ENCODE measurements around the gene TGM3. TPM values are rescaled to one million over a fixed set of nuclear protein-coding genes. Genes with fewer than 3 reads are reported as not detected.

TGM3 gene
- total and polyA plus RNA-seq, 2 experiments from 2014 or later: 0.08 TPM; not detected in 1

DNA sequence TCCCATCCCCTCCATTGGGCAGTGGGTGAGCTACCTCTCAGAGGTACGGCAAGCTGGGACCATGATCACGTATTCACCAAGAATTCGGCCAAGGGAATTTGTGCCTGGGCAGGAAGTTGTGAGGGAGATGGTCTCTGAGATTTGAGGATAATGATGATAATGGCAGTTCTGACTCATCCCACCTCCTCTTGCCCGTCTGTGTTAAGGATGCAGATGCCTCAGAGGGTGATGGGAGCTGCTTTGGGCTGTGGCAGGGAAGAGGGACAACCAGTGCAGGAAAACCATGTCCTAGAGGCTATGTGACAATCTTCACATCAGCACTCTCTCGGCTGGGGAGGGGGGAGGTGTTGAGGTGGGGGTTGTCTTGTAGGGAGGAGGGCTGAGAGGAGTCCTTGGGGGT lies 89.2 kb downstream of the TGM3 start:
- no peaks in the 10 kb centered on the region for H3F3A ChIP-seq (replicated peaks; ENCODE audit: low read depth)
- Mint-ChIP-seq H3K27me3 (ENCODE audit: insufficient read depth, low read depth, poor library complexity) (peaks cover 3% of the 10 kb centered on the region), H3K27ac (no peak overlapping the region), H3K4me1 (peaks cover 7% of the 10 kb centered on the region), H3K4me3 (no peak overlapping the region), H3K9me3 (peaks cover 4% of the 10 kb centered on the region; the same call in 1 of the 3 replicates), H3K36me3 (ENCODE audit: low read depth) (no peaks in the 10 kb centered on the region)
- H4K20me1 ChIP-seq (replicated peaks; ENCODE audit: insufficient read depth): no peaks in the 10 kb centered on the region
- TF ChIP-seq POLR2AphosphoS5 (IDR thresholded peaks at IDR 0.05; ENCODE audit: low read depth) (no peak), ZNF114 (CRISPR knock-in tag; IDR thresholded peaks at IDR 0.05) (no peak), EZH2 (IDR thresholded peaks at IDR 0.05; ENCODE audit: low read depth, unreplicated experiment) (no peak), NANOG (IDR thresholded peaks at IDR 0.05; ENCODE audit: borderline replicate concordance) (no peak), EZH2phosphoT487 (IDR thresholded peaks at IDR 0.05; ENCODE audit: unreplicated experiment) (no peak)
- TF ChIP-seq, protein P1, sequence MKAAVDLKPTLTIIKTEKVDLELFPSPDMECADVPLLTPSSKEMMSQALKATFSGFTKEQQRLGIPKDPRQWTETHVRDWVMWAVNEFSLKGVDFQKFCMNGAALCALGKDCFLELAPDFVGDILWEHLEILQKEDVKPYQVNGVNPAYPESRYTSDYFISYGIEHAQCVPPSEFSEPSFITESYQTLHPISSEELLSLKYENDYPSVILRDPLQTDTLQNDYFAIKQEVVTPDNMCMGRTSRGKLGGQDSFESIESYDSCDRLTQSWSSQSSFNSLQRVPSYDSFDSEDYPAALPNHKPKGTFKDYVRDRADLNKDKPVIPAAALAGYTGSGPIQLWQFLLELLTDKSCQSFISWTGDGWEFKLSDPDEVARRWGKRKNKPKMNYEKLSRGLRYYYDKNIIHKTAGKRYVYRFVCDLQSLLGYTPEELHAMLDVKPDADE (IDR thresholded peaks at IDR 0.05): no peak
- TF ChIP-seq, protein P2, sequence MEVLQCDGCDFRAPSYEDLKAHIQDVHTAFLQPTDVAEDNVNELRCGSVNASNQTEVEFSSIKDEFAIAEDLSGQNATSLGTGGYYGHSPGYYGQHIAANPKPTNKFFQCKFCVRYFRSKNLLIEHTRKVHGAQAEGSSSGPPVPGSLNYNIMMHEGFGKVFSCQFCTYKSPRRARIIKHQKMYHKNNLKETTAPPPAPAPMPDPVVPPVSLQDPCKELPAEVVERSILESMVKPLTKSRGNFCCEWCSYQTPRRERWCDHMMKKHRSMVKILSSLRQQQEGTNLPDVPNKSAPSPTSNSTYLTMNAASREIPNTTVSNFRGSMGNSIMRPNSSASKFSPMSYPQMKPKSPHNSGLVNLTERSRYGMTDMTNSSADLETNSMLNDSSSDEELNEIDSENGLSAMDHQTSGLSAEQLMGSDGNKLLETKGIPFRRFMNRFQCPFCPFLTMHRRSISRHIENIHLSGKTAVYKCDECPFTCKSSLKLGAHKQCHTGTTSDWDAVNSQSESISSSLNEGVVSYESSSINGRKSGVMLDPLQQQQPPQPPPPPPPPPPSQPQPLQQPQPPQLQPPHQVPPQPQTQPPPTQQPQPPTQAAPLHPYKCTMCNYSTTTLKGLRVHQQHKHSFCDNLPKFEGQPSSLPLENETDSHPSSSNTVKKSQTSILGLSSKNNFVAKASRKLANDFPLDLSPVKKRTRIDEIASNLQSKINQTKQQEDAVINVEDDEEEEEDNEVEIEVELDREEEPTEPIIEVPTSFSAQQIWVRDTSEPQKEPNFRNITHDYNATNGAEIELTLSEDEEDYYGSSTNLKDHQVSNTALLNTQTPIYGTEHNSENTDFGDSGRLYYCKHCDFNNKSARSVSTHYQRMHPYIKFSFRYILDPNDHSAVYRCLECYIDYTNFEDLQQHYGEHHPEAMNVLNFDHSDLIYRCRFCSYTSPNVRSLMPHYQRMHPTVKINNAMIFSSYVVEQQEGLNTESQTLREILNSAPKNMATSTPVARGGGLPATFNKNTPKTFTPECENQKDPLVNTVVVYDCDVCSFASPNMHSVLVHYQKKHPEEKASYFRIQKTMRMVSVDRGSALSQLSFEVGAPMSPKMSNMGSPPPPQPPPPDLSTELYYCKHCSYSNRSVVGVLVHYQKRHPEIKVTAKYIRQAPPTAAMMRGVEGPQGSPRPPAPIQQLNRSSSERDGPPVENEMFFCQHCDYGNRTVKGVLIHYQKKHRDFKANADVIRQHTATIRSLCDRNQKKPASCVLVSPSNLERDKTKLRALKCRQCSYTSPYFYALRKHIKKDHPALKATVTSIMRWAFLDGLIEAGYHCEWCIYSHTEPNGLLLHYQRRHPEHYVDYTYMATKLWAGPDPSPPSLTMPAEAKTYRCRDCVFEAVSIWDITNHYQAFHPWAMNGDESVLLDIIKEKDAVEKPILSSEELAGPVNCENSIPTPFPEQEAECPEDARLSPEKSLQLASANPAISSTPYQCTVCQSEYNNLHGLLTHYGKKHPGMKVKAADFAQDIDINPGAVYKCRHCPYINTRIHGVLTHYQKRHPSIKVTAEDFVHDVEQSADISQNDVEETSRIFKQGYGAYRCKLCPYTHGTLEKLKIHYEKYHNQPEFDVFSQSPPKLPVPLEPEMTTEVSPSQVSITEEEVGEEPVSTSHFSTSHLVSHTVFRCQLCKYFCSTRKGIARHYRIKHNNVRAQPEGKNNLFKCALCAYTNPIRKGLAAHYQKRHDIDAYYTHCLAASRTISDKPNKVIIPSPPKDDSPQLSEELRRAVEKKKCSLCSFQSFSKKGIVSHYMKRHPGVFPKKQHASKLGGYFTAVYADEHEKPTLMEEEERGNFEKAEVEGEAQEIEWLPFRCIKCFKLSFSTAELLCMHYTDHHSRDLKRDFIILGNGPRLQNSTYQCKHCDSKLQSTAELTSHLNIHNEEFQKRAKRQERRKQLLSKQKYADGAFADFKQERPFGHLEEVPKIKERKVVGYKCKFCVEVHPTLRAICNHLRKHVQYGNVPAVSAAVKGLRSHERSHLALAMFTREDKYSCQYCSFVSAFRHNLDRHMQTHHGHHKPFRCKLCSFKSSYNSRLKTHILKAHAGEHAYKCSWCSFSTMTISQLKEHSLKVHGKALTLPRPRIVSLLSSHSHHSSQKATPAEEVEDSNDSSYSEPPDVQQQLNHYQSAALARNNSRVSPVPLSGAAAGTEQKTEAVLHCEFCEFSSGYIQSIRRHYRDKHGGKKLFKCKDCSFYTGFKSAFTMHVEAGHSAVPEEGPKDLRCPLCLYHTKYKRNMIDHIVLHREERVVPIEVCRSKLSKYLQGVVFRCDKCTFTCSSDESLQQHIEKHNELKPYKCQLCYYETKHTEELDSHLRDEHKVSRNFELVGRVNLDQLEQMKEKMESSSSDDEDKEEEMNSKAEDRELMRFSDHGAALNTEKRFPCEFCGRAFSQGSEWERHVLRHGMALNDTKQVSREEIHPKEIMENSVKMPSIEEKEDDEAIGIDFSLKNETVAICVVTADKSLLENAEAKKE (CRISPR knock-in tag; IDR thresholded peaks at IDR 0.05): no peak
- TF ChIP-seq, protein P3, sequence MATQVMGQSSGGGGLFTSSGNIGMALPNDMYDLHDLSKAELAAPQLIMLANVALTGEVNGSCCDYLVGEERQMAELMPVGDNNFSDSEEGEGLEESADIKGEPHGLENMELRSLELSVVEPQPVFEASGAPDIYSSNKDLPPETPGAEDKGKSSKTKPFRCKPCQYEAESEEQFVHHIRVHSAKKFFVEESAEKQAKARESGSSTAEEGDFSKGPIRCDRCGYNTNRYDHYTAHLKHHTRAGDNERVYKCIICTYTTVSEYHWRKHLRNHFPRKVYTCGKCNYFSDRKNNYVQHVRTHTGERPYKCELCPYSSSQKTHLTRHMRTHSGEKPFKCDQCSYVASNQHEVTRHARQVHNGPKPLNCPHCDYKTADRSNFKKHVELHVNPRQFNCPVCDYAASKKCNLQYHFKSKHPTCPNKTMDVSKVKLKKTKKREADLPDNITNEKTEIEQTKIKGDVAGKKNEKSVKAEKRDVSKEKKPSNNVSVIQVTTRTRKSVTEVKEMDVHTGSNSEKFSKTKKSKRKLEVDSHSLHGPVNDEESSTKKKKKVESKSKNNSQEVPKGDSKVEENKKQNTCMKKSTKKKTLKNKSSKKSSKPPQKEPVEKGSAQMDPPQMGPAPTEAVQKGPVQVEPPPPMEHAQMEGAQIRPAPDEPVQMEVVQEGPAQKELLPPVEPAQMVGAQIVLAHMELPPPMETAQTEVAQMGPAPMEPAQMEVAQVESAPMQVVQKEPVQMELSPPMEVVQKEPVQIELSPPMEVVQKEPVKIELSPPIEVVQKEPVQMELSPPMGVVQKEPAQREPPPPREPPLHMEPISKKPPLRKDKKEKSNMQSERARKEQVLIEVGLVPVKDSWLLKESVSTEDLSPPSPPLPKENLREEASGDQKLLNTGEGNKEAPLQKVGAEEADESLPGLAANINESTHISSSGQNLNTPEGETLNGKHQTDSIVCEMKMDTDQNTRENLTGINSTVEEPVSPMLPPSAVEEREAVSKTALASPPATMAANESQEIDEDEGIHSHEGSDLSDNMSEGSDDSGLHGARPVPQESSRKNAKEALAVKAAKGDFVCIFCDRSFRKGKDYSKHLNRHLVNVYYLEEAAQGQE (IDR thresholded peaks at IDR 0.05; ENCODE audit: unreplicated experiment): no peak
- TF ChIP-seq, protein P4, sequence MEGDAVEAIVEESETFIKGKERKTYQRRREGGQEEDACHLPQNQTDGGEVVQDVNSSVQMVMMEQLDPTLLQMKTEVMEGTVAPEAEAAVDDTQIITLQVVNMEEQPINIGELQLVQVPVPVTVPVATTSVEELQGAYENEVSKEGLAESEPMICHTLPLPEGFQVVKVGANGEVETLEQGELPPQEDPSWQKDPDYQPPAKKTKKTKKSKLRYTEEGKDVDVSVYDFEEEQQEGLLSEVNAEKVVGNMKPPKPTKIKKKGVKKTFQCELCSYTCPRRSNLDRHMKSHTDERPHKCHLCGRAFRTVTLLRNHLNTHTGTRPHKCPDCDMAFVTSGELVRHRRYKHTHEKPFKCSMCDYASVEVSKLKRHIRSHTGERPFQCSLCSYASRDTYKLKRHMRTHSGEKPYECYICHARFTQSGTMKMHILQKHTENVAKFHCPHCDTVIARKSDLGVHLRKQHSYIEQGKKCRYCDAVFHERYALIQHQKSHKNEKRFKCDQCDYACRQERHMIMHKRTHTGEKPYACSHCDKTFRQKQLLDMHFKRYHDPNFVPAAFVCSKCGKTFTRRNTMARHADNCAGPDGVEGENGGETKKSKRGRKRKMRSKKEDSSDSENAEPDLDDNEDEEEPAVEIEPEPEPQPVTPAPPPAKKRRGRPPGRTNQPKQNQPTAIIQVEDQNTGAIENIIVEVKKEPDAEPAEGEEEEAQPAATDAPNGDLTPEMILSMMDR (conservative IDR thresholded peaks at IDR 0.05; ENCODE audit: low read depth in 2 of 2): no peak
- H3K4me2 ChIP-seq: no peak overlapping the region
- no peaks in the 10 kb centered on the region for H3K4me1 ChIP-seq (ENCODE audit: insufficient read depth)
- no peak for DNase-seq (ENCODE audit: low spot score)
- no peak overlapping the region for H3K4me3 ChIP-seq
- no peak for ATAC-seq
- H3K27ac ChIP-seq (ENCODE audit: low read depth): no peak overlapping the region
- peaks cover 20% of the 10 kb centered on the region; the same call in 1 of the 2 replicates for H3K9me2 ChIP-seq (ENCODE audit: insufficient read depth)
- H3K36me3 ChIP-seq (ENCODE audit: insufficient read depth): no peaks in the 10 kb centered on the region
- H3K79me2 ChIP-seq (replicated peaks; ENCODE audit: insufficient read depth): no peaks in the 10 kb centered on the region
- no peaks in the 10 kb centered on the region for H3K27me3 ChIP-seq (ENCODE audit: insufficient read depth)
- no peak overlapping the region for H2AFZ ChIP-seq
